OCI-LY1 (cell line): ENCODE data around the gene ATP7B.

Experiments used
- EZH2 ChIP-seq: fragments of 200-600 bp; sonication (generic), shearing (Covaris generic); IDR thresholded peaks from 2 replicates; pipeline ENCODE4 v1.8.0; 2017; ENCODE audit warnings: borderline replicate concordance, mixed run types, mild to moderate bottlenecking, antibody characterized with exemption, low read length, moderate library complexity, mixed read lengths
- TF ChIP-seq, protein P1 (sequence below): fragments of 200-600 bp; sonication (generic), shearing (Covaris generic); IDR thresholded peaks from 2 replicates; pipeline ENCODE4 v1.5.1; 2017; ENCODE audit warnings: mild to moderate bottlenecking, antibody characterized with exemption, low read length, moderate library complexity, mixed read lengths

DNA sequence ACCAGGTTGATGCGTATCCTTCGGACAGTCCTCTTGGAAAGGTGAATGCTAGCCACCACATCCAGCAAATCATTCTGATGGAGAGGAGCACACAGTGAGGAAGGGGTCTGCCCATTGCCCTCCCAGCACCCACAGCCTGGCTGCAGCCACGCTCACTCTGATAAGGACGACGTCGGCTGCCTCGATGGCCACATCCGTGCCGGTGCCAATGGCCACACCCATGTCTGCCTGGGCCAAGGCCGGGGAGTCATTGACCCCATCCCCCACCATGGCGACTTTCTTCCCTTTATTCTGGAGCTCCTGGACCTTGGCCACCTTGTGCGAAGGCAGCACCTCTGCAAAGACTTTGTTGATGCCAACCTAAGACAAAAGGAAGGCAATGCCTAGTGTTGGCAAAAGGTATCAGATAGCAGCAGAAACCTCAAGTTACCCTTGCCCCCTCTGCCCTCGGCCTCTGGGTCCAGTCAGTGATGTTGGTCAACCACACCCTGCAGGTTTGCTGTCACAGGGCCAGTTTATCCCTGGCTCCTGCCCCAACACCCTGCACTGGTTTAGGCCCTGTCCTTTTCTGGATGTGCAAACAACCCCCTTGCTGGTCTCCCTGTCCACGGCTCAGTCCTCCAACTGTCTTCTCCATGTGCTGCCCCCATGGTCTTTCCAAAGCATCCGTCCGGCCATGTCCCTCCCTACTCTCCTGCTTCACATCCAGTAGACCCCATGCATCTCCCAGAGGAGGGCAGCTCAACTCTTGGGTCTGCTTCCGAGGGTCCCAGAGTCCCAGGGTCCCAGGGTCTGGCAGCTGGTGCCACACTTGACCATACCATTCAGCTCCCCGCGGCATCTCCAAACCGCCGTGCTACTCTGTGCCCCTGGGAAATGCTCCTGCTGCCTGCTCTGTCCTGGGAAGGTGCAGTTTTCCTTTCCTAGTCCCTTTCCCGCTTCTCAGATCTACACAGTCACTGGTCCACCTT lies 73.6 kb downstream of the ATP7B start:
- TF ChIP-seq, protein P1, sequence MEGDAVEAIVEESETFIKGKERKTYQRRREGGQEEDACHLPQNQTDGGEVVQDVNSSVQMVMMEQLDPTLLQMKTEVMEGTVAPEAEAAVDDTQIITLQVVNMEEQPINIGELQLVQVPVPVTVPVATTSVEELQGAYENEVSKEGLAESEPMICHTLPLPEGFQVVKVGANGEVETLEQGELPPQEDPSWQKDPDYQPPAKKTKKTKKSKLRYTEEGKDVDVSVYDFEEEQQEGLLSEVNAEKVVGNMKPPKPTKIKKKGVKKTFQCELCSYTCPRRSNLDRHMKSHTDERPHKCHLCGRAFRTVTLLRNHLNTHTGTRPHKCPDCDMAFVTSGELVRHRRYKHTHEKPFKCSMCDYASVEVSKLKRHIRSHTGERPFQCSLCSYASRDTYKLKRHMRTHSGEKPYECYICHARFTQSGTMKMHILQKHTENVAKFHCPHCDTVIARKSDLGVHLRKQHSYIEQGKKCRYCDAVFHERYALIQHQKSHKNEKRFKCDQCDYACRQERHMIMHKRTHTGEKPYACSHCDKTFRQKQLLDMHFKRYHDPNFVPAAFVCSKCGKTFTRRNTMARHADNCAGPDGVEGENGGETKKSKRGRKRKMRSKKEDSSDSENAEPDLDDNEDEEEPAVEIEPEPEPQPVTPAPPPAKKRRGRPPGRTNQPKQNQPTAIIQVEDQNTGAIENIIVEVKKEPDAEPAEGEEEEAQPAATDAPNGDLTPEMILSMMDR, result no peak
- no peak for TF ChIP-seq EZH2
